Limb (tissue), 2 donors: Measurements from ENCODE around the gene CDC73.
"Not testable (repeated sequence)": the region's sequence is repeated elsewhere in the genome, so short reads cannot be mapped to it uniquely, and the experiment has no call there.

Experiments used
- DNase-seq, 2 donors: peaks; one replicate each; pipeline ENCODE4 v3.0.0-alpha.2; 2016; ENCODE audit errors: extremely low spot score in 2 of 2

CDC73 gene

DNA sequence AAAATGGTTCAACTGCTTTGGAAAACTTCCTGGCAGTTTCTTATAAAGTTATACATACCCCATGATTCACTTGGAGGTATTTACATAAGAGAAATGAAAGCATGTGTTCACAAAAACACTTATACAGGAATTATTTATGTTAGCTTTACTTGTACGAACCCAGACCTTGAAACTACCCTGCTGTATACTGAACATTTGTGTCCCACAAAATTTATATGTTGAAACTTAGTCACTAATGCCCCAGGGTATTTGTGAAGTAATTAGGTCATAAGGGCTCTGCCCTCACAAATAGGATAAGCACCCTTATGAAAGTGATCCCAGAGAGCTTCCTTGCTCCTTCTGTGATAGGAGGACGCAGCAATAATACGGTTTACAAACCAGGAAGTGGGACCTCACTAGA is 107.3 kb downstream of the CDC73 start:
- no peak for DNase-seq

DNA sequence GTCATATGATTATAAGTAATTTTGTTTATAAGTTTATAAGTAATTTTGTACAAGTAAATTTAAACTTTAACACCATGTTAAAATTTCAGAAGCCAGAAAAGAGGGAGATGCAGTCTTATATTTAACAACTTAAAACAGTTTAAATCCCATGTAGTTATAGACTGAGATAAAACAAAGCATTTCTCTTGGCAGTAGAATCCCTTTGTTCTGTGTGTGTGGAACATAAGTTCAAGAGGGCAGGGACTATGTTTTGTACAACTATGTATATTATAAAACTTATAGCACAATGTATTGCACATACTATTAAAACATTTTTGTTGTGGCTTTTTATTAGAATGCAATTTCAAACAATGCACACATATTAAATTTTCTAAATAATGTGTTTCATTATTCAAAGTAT is 109.3 kb downstream of the CDC73 start:
- DNase-seq = not testable (repeated sequence)

GRCh38 chr1:193234530-193234929 is 112.7 kb downstream of the CDC73 start:
- DNase-seq = no peak

DNA sequence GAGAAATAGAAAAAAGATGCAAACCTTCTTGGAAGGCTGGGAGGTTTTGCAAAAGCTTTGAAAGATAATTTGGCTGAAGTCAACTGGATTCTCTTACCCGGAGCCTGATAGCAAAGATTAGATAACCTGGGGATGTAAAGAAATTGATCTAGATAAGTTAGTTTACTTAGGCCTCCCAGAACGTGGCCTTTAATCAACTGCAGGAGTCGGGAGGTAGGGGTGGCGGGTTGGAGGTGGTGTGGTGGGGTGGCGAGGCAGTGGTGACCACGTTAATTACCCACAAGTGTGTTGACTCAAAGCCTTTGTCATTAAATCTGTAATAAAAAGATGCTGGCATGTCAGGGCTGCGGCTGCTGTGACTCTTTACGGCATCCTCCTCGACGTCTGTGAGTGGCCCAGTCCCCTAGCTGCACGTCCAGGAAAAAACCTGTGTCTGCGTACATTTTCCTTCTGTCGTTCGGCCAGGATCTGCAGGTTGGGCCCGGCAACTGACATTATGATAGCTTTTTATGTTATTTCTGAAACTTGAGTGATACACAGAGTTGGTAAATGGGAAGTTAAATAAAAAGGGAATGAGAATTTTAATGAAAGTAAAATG is 115.6 kb downstream of the CDC73 start:
- no peak for DNase-seq

DNA sequence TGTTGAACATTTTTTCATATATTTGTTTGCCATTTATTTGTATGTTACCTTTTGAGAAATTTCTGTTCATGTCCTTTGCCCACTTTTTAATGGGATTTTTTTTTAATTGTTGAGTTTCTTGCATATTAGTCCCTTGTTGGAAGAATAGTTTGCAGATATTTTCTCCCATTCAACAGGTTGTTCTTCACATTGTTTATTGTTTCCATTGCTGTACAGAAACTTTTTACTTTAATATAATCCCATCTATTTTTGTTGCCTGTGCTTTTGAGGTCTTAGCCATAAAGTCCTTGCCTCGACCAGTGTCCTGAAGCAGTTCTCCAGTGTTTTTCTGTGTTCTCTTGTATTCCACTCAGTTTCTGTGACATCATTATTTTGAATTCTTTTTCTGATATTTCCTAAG is 118.8 kb downstream of the CDC73 start:
- DNase-seq = no peak

DNA sequence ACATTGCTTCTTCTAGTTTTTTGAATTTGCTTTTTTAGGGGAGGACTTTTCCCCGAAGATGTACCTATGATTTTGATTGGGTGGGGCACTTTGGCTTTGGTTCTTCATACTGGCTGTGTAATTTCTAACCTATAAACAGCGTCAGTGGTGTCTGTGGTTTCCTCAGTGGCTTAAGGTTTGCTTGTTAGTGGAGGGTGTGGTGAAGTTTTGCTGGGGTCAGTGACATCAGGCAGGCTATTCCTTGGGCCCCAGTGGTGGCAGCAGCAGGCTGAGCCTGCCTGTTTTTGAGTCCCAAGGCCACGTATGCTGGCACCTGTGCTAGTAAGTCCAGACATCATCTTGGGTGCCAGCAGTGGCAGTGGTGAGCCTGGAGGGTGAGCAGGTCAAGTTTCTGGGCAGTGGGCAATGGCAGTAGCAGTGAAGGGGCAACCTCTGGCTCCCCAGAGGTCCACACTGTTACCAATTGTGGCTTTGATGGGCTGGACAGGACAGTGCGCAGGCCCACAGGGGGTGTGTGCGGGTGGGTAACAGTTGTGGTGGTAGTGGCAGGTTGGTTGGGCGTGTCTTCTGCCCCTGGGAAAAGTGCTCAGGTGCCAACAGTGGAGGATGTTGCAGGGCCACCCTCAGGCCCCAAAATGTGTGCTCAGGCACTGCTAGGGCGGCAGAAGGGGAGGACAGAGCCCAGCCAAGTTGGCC is 119.4 kb downstream of the CDC73 start:
- DNase-seq = no peak

GRCh38 chr1:193242000-193242399 is 120.2 kb downstream of the CDC73 start:
- DNase-seq = no peak

DNA sequence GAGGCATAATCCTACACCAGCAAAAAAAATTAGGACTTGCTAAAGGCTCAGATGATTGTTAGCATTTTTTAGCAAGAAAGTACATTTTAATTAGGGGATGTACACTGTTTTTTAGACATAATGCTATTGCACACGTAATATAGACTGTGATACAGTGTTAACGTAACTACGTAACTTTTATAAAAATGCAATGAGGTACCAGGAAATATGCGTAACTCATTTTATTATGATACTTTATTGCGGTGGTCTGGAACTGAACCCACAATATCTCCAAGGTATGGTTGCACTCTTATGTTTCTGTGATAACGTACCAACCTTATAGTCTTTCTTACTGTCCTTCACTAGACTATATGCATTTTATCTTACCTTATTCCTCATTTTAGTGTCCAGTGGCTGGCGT is 127.4 kb downstream of the CDC73 start:
- DNase-seq = no peak

- no peak for DNase-seq
Observed at GRCh38 chr1:193251950-193252349, 130.1 kb downstream of the CDC73 start.

DNA sequence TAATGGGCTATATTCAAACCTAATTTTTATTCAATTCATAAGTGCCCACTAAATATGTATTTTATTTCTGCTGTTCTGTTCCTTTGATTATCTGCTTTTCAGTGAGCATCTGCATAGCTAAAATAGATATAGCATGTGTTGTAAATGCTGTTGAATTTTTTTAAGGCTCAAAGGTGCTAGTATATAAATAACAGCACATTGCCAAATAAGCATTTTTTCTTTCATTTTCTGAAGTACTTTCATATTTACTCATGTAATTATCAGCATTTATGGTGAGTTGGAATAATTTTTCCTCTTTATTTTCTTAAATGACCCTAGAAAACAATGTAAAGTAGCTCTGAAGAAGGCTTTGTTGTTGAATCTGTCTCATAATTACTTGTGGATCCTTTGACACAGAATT is 134.2 kb downstream of the CDC73 start:
- no peak for DNase-seq

DNA sequence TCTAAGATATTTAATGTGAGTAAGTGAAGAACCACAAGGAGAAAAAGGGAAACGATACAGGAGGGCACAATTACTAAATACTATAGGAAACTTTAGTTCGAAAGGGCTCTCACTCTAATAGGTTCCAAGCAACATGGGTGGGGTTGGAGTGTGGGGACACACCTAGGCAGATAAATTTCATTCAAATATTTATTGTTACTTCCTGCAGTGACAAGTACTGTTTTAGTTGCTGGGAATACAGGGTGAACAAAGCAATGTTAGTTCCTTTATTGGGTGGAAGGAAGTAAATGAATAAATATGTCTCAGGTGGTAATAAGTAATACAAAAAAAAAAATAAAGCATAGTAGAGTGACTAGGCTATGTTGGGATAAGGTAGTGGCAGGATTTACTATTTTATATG is 137.8 kb downstream of the CDC73 start:
- DNase-seq = no peak

DNA sequence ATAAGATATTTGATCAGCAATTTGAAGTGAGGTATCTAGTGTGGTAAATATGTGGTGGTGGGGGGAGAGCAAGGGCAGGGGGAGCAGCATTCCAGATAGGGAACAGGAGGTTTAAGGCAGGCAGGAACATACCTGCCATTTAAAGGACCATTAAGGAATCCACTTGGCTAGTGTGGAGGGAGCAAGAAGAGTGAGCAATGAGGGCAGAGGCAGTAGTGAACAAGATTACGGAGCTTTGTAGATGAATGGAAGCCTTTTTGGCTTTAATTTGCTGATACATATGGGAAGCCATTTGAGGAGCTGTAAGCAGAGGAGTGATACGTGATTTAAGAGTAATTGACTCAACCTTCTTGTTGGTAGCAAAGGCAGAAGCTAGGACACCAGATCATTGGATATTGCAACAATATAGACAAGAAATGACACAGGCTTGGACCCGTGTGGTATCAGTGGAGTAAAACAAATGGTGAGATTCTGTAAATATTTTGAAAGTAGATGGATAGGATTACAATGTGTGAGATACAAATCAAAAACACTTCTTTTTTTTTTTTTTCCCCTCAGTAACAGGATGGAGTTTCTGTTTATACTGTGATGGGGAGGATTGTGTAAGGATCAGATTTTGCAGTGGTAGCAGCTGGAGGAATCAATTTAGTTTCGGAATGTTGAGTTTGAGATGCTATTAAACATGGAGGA is 138.4 kb downstream of the CDC73 start:
- DNase-seq = no peak

- DNase-seq = no peak
Observed at GRCh38 chr1:193260896-193261295, 139.1 kb downstream of the CDC73 start.

DNA sequence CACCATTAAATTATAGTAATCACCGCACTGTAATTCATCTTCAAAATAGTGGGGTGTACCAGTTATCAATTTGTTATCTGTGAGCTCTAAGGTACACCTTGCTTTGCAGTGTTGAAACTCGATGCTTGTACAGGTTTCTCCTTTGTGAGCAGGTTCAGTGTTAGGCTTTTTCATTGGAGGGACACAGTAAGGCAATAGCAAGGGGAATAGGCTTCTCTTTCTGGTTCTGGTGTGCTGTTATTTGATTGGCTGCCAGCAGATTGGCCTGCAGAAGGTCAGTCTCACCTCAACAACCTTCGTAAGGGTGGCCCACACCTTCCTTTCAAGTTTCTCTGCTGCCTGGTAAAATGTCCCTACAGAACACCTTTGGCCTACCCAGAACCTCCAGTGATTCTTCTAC is 140.8 kb downstream of the CDC73 start:
- no peak for DNase-seq

GRCh38 chr1:193264313-193265065 is 142.7 kb downstream of the CDC73 start:
- DNase-seq = no peak

GRCh38 chr1:193265716-193266115 is 143.9 kb downstream of the CDC73 start:
- no peak for DNase-seq

GRCh38 chr1:193266794-193267193 is 145.0 kb downstream of the CDC73 start:
- DNase-seq = not testable (repeated sequence)

GRCh38 chr1:193270996-193271395 is 149.2 kb downstream of the CDC73 start:
- DNase-seq = no peak

DNA sequence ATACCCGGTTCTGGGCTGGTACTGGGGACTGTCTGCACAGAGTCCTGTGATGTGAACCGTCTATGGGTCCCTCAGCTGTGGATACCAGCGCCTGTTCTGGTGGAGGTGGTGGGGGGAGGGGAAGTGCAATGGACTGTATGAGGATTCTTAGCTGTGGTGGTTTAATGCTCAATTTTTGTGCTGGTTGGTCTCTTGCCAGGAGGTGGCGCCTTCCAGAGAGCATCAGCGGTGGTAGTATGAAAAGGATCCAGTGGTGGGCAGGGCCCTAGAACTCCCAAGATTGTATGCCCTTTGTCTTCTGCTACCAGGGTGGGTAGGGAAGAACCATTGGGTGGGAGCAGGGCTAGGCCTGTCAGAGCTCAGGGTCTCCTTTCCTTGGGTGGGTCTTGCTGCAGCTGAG is 153.9 kb downstream of the CDC73 start:
- no peak for DNase-seq

DNA sequence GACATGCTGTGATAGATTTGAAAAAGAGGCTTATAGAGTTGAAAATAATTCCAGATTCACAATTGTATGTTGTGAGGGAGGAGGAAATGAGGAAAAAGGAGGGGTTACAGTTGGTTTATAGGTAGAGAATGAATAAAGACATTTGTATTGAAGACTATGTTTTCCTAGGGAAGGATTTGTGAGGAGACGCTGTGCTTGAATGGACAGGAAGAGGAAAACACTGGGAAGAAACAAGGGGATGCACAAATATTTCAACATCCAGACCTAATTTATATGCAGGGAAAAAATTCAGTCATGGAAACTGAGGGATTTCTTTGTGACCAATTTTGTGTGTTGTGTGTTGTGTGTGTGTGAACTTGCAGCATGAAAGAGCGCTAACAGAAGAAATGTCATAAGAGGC is 157.1 kb downstream of the CDC73 start:
- DNase-seq = no peak

DNA sequence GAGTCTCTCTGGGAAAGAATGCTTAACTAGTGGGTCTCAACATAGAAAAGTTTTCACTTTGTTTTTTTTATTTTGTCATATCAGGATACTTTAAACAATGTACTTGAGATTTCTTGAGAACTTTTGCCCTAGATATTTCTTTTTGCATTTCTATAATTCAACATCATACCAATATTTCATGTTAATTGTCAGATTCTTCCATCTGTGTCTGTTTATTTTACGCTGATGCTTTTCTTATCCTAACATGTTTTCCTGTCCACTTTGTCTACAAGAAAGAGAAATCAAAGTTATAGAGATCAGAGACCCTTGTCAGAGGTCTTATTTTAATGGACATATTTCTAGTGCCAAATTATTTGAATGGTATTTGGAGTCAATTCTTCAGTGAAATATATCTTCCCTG is 160.1 kb downstream of the CDC73 start:
- no peak for DNase-seq

DNA sequence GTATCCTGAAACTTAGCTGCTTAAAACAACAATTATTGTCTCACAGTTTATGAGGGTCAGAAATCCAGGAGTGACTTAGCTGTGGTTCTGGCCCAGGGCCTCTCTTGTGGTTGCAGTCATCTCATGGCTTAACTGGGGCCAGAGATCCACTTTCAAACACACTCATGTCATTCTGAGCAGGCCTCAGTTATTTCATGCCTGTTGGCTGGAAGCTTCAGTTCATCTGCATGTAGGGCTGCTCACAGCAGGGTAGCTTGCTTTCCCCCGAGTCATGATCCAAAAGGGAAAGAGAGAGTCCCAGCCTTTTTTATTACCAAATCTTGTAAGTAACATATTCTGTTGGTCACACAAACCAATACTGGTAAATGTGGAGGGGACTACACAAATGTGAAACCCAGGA is 161.2 kb downstream of the CDC73 start:
- no peak for DNase-seq
